Measurements from ENCODE around the gene GAB4.
"Not testable (repeated sequence)": the region's sequence is repeated elsewhere in the genome, so short reads cannot be mapped to it uniquely, and the experiment has no call there.

The GAB4 gene

GRCh38 chr22:16922706-16923105 is 85.3 kb downstream of the GAB4 start:
- no peak overlapping the region for H3K4me3 ChIP-seq (ENCODE audit: low read depth, low read length)
- DNase-seq (ENCODE audit: low read depth, low spot score): no peak
- no peak for TF ChIP-seq CTCF (IDR thresholded peaks at IDR 0.05; ENCODE audit: low read depth, low read length)
- in situ Hi-C loops (cut with HindIII; ENCODE audit: low sequenced_read_pairs): no loop called here

GRCh38 chr22:16922076-16922475 is 85.9 kb downstream of the GAB4 start:
- no peak overlapping the region for H3K4me3 ChIP-seq (ENCODE audit: low read depth, low read length)
- no peak for DNase-seq (ENCODE audit: low read depth, low spot score)
- no peak for TF ChIP-seq CTCF (IDR thresholded peaks at IDR 0.05; ENCODE audit: low read depth, low read length)
- in situ Hi-C loops (cut with HindIII; ENCODE audit: low sequenced_read_pairs): no loop called here

- in situ Hi-C loops (cut with HindIII; ENCODE audit: low sequenced_read_pairs): no loop called here
- H3K4me3 ChIP-seq (ENCODE audit: low read depth, low read length): no peak overlapping the region
- TF ChIP-seq CTCF (IDR thresholded peaks at IDR 0.05; ENCODE audit: low read depth, low read length): peak; percentile 33
- peak; percentile 3 for DNase-seq (ENCODE audit: low read depth, low spot score)
Measured at GRCh38 chr22:16917144-16918003, 90.6 kb downstream of the GAB4 start.

GRCh38 chr22:16915701-16916100 is 92.3 kb downstream of the GAB4 start:
- in situ Hi-C loops (cut with HindIII; ENCODE audit: low sequenced_read_pairs): no loop called here
- DNase-seq (ENCODE audit: low read depth, low spot score): no peak
- H3K4me3 ChIP-seq (ENCODE audit: low read depth, low read length): no peak overlapping the region
- TF ChIP-seq CTCF (IDR thresholded peaks at IDR 0.05; ENCODE audit: low read depth, low read length): no peak

GRCh38 chr22:16914911-16915310 is 93.1 kb downstream of the GAB4 start:
- in situ Hi-C loops (cut with HindIII; ENCODE audit: low sequenced_read_pairs); DNase-seq (ENCODE audit: low read depth, low spot score); H3K4me3 ChIP-seq (ENCODE audit: low read depth, low read length): not testable (repeated sequence)

- H3K4me3 ChIP-seq (ENCODE audit: low read depth, low read length): no peak overlapping the region
- in situ Hi-C loops (cut with HindIII; ENCODE audit: low sequenced_read_pairs): no loop called here
- no peak for DNase-seq (ENCODE audit: low read depth, low spot score)
- no peak for TF ChIP-seq CTCF (IDR thresholded peaks at IDR 0.05; ENCODE audit: low read depth, low read length)
Measured at GRCh38 chr22:16914006-16914405, 94.0 kb downstream of the GAB4 start.

GRCh38 chr22:16912281-16912680 is 95.7 kb downstream of the GAB4 start:
- H3K4me3 ChIP-seq (ENCODE audit: low read depth, low read length): no peak overlapping the region
- TF ChIP-seq CTCF (IDR thresholded peaks at IDR 0.05; ENCODE audit: low read depth, low read length): no peak
- in situ Hi-C loops (cut with HindIII; ENCODE audit: low sequenced_read_pairs): no loop called here
- DNase-seq (ENCODE audit: low read depth, low spot score): no peak
